Vagina (tissue), 2 donors: ENCODE results near the gene MEA1.

Source experiments
- POLR2A ChIP-seq, 2 donors: fragments of 450-650 bp; IDR thresholded peaks; one replicate each; pipeline ENCODE4 v1.6.1; 2017; ENCODE audit warnings: antibody characterized with exemption in 2 of 2, mild to moderate bottlenecking in 2 of 2, moderate library complexity in 2 of 2
- TF ChIP-seq, protein P1 (sequence below), 3 experiments: fragments of 450-650 bp in 2 of 3; fragments of 200-600 bp in 1 of 3; sonication (generic) in 1 of 3; IDR thresholded peaks; one replicate each; pipeline ENCODE4 v1.5.1; 2017 to 2019; ENCODE audit warnings: antibody characterized with exemption in 3 of 3, mild to moderate bottlenecking in 2 of 3, moderate library complexity in 2 of 3

DNA sequence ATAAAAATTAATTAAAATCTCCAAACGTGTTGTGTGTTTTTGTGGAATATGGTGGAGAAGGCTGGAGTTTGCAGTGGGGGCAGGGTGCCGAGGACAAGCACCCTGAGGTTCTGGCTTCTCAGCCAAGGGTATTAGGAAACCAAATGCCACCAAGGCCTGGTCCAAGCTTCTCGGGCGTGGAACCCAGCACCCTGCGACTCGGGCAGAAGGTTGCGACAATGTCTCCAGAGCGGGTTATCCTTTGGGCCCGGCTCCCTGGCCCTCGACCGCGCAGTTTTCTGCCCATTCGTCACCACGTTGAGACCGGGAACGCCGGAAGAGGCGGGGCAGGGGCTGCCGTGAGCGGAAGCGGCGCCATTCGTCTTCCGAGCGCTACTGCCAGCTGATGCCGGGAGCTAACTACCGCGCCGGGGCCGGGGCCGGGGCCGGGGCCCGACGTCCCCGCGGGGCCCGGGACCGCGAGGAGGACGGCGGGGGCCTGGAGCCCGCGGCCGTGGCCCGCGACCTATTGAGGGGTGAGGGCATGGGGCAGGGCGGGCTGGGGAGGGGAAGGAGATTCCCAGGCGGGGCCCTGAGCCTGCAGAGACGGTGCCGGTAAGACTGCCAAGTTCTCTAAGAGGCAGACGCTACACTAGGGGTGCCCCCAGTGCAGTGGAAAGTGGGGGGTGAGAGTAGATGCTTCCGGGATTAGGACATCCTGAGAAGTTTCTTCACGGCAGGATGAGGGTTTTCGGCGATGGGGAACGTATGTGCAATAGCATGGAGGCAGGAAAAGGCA, 7.7 kb upstream of the MEA1 start, which contains the start of gene RRP36:
- TF ChIP-seq, protein P1, sequence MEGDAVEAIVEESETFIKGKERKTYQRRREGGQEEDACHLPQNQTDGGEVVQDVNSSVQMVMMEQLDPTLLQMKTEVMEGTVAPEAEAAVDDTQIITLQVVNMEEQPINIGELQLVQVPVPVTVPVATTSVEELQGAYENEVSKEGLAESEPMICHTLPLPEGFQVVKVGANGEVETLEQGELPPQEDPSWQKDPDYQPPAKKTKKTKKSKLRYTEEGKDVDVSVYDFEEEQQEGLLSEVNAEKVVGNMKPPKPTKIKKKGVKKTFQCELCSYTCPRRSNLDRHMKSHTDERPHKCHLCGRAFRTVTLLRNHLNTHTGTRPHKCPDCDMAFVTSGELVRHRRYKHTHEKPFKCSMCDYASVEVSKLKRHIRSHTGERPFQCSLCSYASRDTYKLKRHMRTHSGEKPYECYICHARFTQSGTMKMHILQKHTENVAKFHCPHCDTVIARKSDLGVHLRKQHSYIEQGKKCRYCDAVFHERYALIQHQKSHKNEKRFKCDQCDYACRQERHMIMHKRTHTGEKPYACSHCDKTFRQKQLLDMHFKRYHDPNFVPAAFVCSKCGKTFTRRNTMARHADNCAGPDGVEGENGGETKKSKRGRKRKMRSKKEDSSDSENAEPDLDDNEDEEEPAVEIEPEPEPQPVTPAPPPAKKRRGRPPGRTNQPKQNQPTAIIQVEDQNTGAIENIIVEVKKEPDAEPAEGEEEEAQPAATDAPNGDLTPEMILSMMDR (IDR thresholded peaks at IDR 0.05), result no peak
- no peak for TF ChIP-seq POLR2A (IDR thresholded peaks at IDR 0.05)
